OCI-LY3 (cell line): ENCODE measurements around the gene API5.

Experiments
- EZH2phosphoT487 ChIP-seq: fragments of 200-600 bp; shearing (Covaris generic); IDR thresholded peaks from 2 replicates; pipeline ENCODE4 v1.6.1; 2018; ENCODE audit warnings: antibody characterized with exemption, mixed run types, low read depth
- TF ChIP-seq, protein P1 (sequence below): fragments of 200-600, 300-600 bp; sonication (generic); IDR thresholded peaks from 2 replicates; pipeline ENCODE4 v1.5.1; 2014; ENCODE audit warnings: antibody characterized with exemption, low read length, low read depth

DNA sequence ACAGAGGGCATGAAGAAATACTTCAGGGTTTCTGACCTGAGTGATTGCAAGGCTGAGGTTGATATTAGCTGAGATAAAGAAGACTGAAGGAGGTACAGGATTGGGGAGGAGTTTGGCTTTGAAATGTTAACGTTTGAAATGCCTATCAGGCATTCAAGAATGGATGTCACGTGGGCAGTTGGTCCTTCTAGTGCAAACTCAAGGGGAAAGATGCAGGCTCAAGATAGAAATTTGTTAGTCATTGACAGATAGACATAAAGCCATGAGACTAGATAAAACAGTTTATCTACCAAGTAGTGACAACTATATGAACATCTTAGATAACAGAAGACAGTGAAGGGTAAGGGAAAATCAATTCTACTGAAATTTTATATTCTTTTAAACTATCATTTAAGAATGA is 70.0 kb downstream of the API5 start:
- TF ChIP-seq, protein P1, sequence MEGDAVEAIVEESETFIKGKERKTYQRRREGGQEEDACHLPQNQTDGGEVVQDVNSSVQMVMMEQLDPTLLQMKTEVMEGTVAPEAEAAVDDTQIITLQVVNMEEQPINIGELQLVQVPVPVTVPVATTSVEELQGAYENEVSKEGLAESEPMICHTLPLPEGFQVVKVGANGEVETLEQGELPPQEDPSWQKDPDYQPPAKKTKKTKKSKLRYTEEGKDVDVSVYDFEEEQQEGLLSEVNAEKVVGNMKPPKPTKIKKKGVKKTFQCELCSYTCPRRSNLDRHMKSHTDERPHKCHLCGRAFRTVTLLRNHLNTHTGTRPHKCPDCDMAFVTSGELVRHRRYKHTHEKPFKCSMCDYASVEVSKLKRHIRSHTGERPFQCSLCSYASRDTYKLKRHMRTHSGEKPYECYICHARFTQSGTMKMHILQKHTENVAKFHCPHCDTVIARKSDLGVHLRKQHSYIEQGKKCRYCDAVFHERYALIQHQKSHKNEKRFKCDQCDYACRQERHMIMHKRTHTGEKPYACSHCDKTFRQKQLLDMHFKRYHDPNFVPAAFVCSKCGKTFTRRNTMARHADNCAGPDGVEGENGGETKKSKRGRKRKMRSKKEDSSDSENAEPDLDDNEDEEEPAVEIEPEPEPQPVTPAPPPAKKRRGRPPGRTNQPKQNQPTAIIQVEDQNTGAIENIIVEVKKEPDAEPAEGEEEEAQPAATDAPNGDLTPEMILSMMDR, result no peak
- no peak for TF ChIP-seq EZH2phosphoT487
